IMR-90 (cell line): ENCODE data around the gene DDX42. TPM values are rescaled to one million over a fixed set of nuclear protein-coding genes. Genes with fewer than 3 reads are reported as not detected.
A peak's percentile ranks its signal among the peaks of the same experiment; 100 is the strongest.

Experiments
- ATAC-seq: fragments of 200-7000 bp; cut with Tn5 transposase; 2 replicates; pipeline ENCODE4 v1.9.1; 2020; ENCODE audit warnings: low read depth, mild to moderate bottlenecking, moderate library complexity
- BruUV-seq: library from RNA; stranded (reverse); fragments of 400-500 nt; replicated peaks from 2 replicates; lab custom pipeline; 2021; lab: Mats Ljungman, UMichigan
- CTCF ChIA-PET: fragments of 300-600 bp; formaldehyde crosslinking; extraction: SDS; loops from one replicate; lab custom pipeline; 2021; ENCODE audit warnings: antibody characterized with exemption; lab: Yijun Ruan, JAX
- POLR2A ChIA-PET: fragments of 300-600 bp; sonication (Branson Sonifier 250); formaldehyde crosslinking; loops from one replicate; lab custom pipeline; 2022; ENCODE audit warnings: antibody characterized with exemption; ENCODE audit not compliant: unreplicated experiment; lab: Charles Lee
- DNase-seq: peaks from one replicate; pipeline ENCODE4 v3.0.0; 2013
- H2AFZ ChIP-seq: replicated peaks from 2 replicates; pipeline ENCODE3; 2013; ENCODE audit warnings: low read length, mild to moderate bottlenecking; ENCODE audit not compliant: poor library complexity
- H2AK5ac ChIP-seq: 2 replicates; pipeline ENCODE4 v1.6.1; 2013; ENCODE audit warnings: low read depth, low read length, inconsistent platforms
- H2AK9ac ChIP-seq: replicated peaks from 2 replicates; pipeline ENCODE3; 2013; ENCODE audit warnings: mild to moderate bottlenecking, low read depth, low read length, moderate library complexity; ENCODE audit not compliant: poor library complexity
- H2BK120ac ChIP-seq: 2 replicates; pipeline ENCODE4 v1.6.1; 2013; ENCODE audit warnings: low read depth, low read length, inconsistent platforms
- H2BK15ac ChIP-seq: 3 replicates; pipeline ENCODE4 v1.6.1; 2013; ENCODE audit warnings: low read depth, low read length, inconsistent platforms
- H2BK20ac ChIP-seq: 2 replicates; pipeline ENCODE4 v1.6.1; 2013; ENCODE audit warnings: low read depth, mild to moderate bottlenecking, inconsistent platforms, low read length, moderate library complexity
- H2BK5ac ChIP-seq: 2 replicates; pipeline ENCODE4 v1.6.1; 2013; ENCODE audit warnings: mild to moderate bottlenecking, low read depth, low read length, inconsistent platforms; ENCODE audit not compliant: poor library complexity, severe bottlenecking
- H3K14ac ChIP-seq: replicated peaks from 2 replicates; pipeline ENCODE4 v1.6.1; 2013; ENCODE audit warnings: low read depth, low read length, inconsistent platforms
- H3K18ac ChIP-seq: 2 replicates; pipeline ENCODE4 v1.6.1; 2013; ENCODE audit warnings: low read depth, low read length, control low read depth
- H3K23ac ChIP-seq: 2 replicates; pipeline ENCODE4 v1.6.1; 2013; ENCODE audit warnings: low read depth, low read length, inconsistent platforms
- H3K27ac ChIP-seq: 2 replicates; pipeline ENCODE4 v1.5.1; 2013; ENCODE audit warnings: mild to moderate bottlenecking, control low read depth, low read length; ENCODE audit not compliant: insufficient read depth
- H3K27me3 ChIP-seq: 2 replicates; pipeline ENCODE4 v1.6.1; 2013; ENCODE audit warnings: low read length; ENCODE audit not compliant: control insufficient read depth, insufficient read depth
- H3K36me3 ChIP-seq: 2 replicates; pipeline ENCODE4 v1.6.1; 2013; ENCODE audit warnings: low read length, mixed read lengths; ENCODE audit not compliant: control insufficient read depth, insufficient read depth
- H3K4ac ChIP-seq: 2 replicates; pipeline ENCODE4 v1.6.1; 2013; ENCODE audit warnings: low read depth, low read length, inconsistent platforms
- H3K4me1 ChIP-seq: 2 replicates; pipeline ENCODE4 v1.6.1; 2013; ENCODE audit warnings: low read length, mixed read lengths; ENCODE audit not compliant: control insufficient read depth, insufficient read depth
- H3K4me2 ChIP-seq: 2 replicates; pipeline ENCODE4 v1.6.1; 2013; ENCODE audit warnings: low read depth, mild to moderate bottlenecking, control low read depth, low read length, moderate library complexity
- H3K4me3 ChIP-seq: 2 replicates; pipeline ENCODE4 v1.5.1; 2013; ENCODE audit warnings: low read depth, mild to moderate bottlenecking, control low read depth, low read length, moderate library complexity; ENCODE audit not compliant: insufficient read depth
- H3K56ac ChIP-seq: 2 replicates; pipeline ENCODE4 v1.6.1; 2013; ENCODE audit warnings: low read length, inconsistent platforms; ENCODE audit not compliant: insufficient read depth; ENCODE audit errors: extremely low read depth
- H3K79me1 ChIP-seq, 2 experiments: 2 replicates each; pipeline ENCODE4 v1.6.1; 2013; ENCODE audit warnings: low read length in 2 of 2, inconsistent platforms in 1 of 2, low read depth in 1 of 2
- H3K9ac ChIP-seq: 2 replicates; pipeline ENCODE4 v1.6.1; 2013; ENCODE audit warnings: low read depth, low read length, control low read depth
- H3K9me1 ChIP-seq: 2 replicates; pipeline ENCODE4 v1.6.1; 2013; ENCODE audit warnings: low read length, inconsistent platforms; ENCODE audit not compliant: insufficient read depth
- H3K9me3 ChIP-seq: 2 replicates; pipeline ENCODE4 v1.6.1; 2013; ENCODE audit warnings: low read length; ENCODE audit not compliant: control insufficient read depth, insufficient read depth
- H4K20me1 ChIP-seq: 2 replicates; pipeline ENCODE4 v1.6.1; 2013; ENCODE audit warnings: low read length, inconsistent platforms; ENCODE audit not compliant: insufficient read depth
- H4K5ac ChIP-seq: 2 replicates; pipeline ENCODE4 v1.6.1; 2013; ENCODE audit warnings: mild to moderate bottlenecking, low read depth, low read length, control low read depth
- H4K8ac ChIP-seq, 2 experiments: 2 replicates each; pipeline ENCODE4 v1.6.1; 2013; ENCODE audit warnings: low read depth in 2 of 2, low read length in 2 of 2, control low read depth in 1 of 2, inconsistent platforms in 1 of 2
- H4K91ac ChIP-seq: 2 replicates; pipeline ENCODE4 v1.6.1; 2013; ENCODE audit warnings: low read depth, low read length, inconsistent platforms; ENCODE audit not compliant: insufficient read depth
- BHLHE40 ChIP-seq: fragments of 150-350 bp; IDR thresholded peaks from 2 replicates; pipeline ENCODE4 v1.6.1; 2016; ENCODE audit warnings: mild to moderate bottlenecking, low read depth, low read length
- RAD21 ChIP-seq: IDR thresholded peaks from 2 replicates; pipeline ENCODE4 v1.6.1; 2012; ENCODE audit warnings: low read length, improper control_type of control experiment
- WGBS, 2 experiments: methylation state at CpG; one replicate each; pipeline versions ENCODE4 v1.1.5 to v1.1.7; 2013; ENCODE audit warnings: missing lambda C conversion rate in 2 of 2; ENCODE audit not compliant: insufficient read length in 1 of 2; ENCODE audit errors: extremely low coverage in 2 of 2; 5-methylcytosine and 5-hydroxymethylcytosine counted together
- dilution Hi-C: fragments of 300-500 bp; cut with HindIII; formaldehyde crosslinking; loops from one replicate; pipeline ENCODE4 v1.14.3; 2018; ENCODE audit warnings: low sequenced_read_pairs; ENCODE audit not compliant: unreplicated experiment
- in situ Hi-C: fragments of 300-500 bp; cut with MboI; formaldehyde crosslinking; loops from 3 replicates; pipeline ENCODE4 v1.14.3; 2019; ENCODE audit warnings: low sequenced_read_pairs, inconsistent platforms, mixed read lengths
- intact Hi-C: fragments of 100-400 bp; cut with micrococcal nuclease; formaldehyde crosslinking; loops from 2 replicates; pipeline ENCODE4 v1.10.0; 2022
- polyA plus RNA-seq, 3 experiments: library from polyadenylated mRNA; depleted of rRNA; stranded (reverse); fragments of >200 nt; gene quantifications; 2 replicates each; pipeline ENCODE4 v1.2.3, GENCODE V29; 2012; ENCODE audit warnings: low replicate concordance in 1 of 3
- total RNA-seq: library from RNA; depleted of rRNA; stranded (reverse); fragments of >200 nt; gene quantifications from 2 replicates; pipeline ENCODE4 v1.2.3, GENCODE V29; 2012

DDX42 gene
- total and polyA plus RNA-seq, 2 of the 4 experiments (the other 2 are of a cell fraction) = 75.8 to 91.5 TPM

DNA sequence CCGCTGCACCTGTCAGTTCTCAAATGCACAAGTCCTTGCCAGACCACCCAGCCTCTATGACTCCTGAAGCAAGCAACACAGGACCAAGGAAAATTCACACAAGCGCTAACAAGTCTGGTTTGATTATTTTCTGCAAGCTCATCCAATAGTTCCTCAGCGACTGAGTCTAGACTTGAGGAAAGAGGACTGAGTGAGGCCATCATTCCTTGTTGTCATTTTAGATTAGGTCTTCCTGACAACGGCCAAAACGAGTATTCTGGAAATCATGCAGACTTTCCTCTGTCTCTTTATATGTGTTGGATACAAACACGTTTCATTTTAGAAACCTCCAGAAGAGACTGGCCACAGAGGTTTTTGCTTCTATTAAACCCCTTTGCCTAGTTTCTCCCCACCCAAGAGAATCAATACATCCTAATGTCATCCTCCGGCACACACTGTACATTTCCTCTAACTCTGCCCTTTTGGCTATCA lies 1.1 kb upstream of the DDX42 start:
- H2BK120ac ChIP-seq = no peak overlapping the region
- H3K4me3 ChIP-seq = peak overlapping the region; percentile 75
- peak overlapping the region; percentile 69 for H2AK5ac ChIP-seq
- H3K4ac ChIP-seq = peak overlapping the region; percentile 68
- BruUV-seq = TSS peak; percentile 13
- DNase-seq (peak; percentile 31), ATAC-seq (no peak)
- POLR2A ChIA-PET = interaction anchor here (1.5 kb wide), 1 partner anchor 10 kb away, joined by 3 read pairs; no protein-coding TSS in a partner anchor
- peaks cover 2% of the 10 kb centered on the region for H3K9me1 ChIP-seq
- H3K27ac ChIP-seq = peak overlapping the region; percentile 84
- H3K9ac ChIP-seq = peak overlapping the region; percentile 83
- CTCF ChIA-PET = interaction anchor here (1.1 kb wide), 1 partner anchor 10 kb away, joined by 4 read pairs; no protein-coding TSS in a partner anchor
- H3K36me3 ChIP-seq = peaks cover 5% of the 10 kb centered on the region
- no peak overlapping the region for H2BK15ac ChIP-seq
- H3K23ac ChIP-seq = peak overlapping the region; percentile 43
- peak overlapping the region; percentile 6; the same call in 1 of the 2 replicates for H3K18ac ChIP-seq
- H3K4me2 ChIP-seq = peak overlapping the region; percentile 98
- dilution Hi-C loops = no loop called here
- in situ Hi-C loops = no loop called here
- H3K56ac ChIP-seq = peak overlapping the region; percentile 58
- peak overlapping the region; percentile 86 for H3K14ac ChIP-seq
- peak overlapping the region; percentile 91 for H2BK5ac ChIP-seq
- H3K4me1 ChIP-seq = 0 out of 2 replicates have a peak, but pooled peaks cover 2% of the 10 kb centered on the region
- H2BK20ac ChIP-seq = no peak overlapping the region
- H2AFZ ChIP-seq = peak overlapping the region; percentile 96
- H4K8ac ChIP-seq = peak overlapping the region; percentile 13 to 81; a peak in 2 of 4 replicates
- intact Hi-C loops = no loop called here
- H3K79me1 ChIP-seq = peaks cover 0 to 36% of the 10 kb centered on the region in 2 experiments; a peak in 2 of 4 replicates
- TF ChIP-seq RAD21 (no peak), BHLHE40 (0 out of 2 replicates have a peak, but pooled peaks have one; percentile 2)
- H3K9me3 ChIP-seq = no peaks in the 10 kb centered on the region
- 20% methylated on average over 2 of the region's 7 CpGs; no CpG with 5 or more reads in 1 of the 2 experiments for WGBS, 2 experiments
- H2AK9ac ChIP-seq = peak overlapping the region; percentile 100
- peak overlapping the region; percentile 10; the same call in 1 of the 2 replicates for H4K5ac ChIP-seq
- no peaks in the 10 kb centered on the region for H3K27me3 ChIP-seq
- H4K20me1 ChIP-seq = peaks cover 62% of the 10 kb centered on the region
- H4K91ac ChIP-seq = peak overlapping the region; percentile 16; the same call in 1 of the 2 replicates
